Fibroblast of villous mesenchyme (primary cell): ENCODE measurements around the gene TMEM60. TPM values are rescaled to one million over a fixed set of nuclear protein-coding genes. Genes with fewer than 3 reads are reported as not detected.

Experiments
- DNase-seq: peaks from one replicate; pipeline ENCODE4 v3.0.0-alpha.2; 2010; ENCODE audit warnings: low read depth
- H3K4me3 ChIP-seq: 2 replicates; pipeline ENCODE4 v1.5.1; 2011; ENCODE audit warnings: low read depth, mild to moderate bottlenecking, low read length
- CTCF ChIP-seq: IDR thresholded peaks from 2 replicates; pipeline ENCODE4 v1.5.1; 2012; ENCODE audit warnings: low read depth, mild to moderate bottlenecking, low read length; ENCODE audit not compliant: insufficient read depth
- total RNA-seq: library from RNA; depleted of rRNA; stranded (reverse); fragments of >200 nt; gene quantifications from 2 replicates; pipeline ENCODE4 v1.2.3, GENCODE V29; 2012

The TMEM60 gene
- total RNA-seq, 1 donor: 30.2 TPM

DNA sequence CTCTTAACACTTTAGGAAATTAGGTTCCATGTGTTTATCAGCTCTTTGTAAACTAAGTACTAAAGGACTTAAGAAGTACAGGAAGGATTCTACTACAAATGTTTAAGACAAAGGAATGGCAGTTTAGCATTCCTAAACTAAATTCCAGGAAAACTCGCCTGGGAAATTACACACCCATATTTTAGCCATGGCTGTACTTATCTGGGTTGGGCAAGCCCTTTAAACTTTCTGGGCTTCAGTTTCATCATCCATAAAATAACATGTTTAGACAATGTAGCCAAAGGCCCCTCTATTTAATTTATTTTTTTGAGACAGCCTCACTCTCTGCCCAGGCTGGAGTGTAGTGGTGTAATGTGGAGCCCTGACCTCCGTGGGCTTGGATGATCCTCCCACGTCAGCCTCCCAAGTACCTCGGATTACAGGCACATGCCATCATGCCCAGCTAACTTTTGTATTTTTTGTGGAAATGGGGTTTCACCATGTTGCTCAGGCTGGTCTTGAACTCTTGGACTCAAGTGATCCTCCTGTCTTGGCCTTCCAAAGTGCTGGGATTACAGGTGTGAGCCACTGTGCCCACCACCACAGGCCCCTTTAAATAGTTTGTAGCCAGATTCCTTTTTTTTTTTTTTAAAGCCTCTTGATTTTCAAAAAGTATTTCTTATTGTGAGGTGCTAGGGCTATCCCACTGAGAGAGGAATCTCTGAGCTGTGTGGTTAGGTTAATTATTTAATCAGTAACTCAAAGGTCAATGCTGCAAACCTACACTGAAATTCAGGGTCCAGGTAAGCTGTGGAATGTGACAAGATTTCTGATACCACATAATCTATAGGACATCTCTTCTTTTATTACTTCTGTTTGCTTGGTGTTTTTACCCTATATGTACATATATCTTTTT is 32.1 kb downstream of the TMEM60 start:
- no peak for TF ChIP-seq CTCF
- peak; percentile 80 for DNase-seq

GRCh38 chr7:77765481-77765880 is 32.8 kb downstream of the TMEM60 start:
- H3K4me3 ChIP-seq: no peak overlapping the region
- no peak for DNase-seq

More for the DNA sequence above, 32.1 kb downstream of the TMEM60 start:
- no peak overlapping the region for H3K4me3 ChIP-seq

GRCh38 chr7:77760809-77761453 is 37.3 kb downstream of the TMEM60 start:
- no peak for TF ChIP-seq CTCF
- no peak for DNase-seq
- H3K4me3 ChIP-seq: no peak overlapping the region

More at GRCh38 chr7:77765481-77765880, 32.8 kb downstream of the TMEM60 start:
- TF ChIP-seq CTCF: no peak

DNA sequence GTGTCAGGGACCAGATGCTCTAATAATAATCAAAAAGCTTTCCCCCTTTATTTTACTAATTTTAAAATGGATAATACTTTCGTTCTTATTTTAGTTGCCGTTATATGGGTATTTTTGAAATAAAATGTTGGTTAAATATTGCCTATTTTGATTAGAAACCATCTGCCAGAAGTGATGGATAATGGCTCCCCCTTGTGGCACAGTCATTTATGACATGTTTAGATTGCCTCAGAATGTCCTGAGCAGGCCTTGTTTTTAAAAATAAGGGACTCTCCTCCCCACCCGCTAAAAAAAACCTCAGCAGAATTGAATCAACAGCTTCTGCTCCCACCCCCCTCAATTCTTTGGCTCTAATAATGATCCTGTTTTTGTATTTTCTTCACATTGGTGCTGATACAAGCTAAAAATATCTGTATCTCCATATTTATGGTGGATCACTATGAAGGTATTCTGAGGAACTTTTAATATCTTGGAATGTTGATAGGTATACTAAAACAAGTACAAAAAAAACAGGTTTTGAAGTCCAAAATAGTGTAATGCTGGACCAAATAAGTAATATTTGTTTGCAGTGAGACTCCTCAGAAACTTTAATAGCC is 38.8 kb downstream of the TMEM60 start:
- H3K4me3 ChIP-seq: no peak overlapping the region
- peak; percentile 71 for TF ChIP-seq CTCF
- peak; percentile 83 for DNase-seq

GRCh38 chr7:77757589-77757988 is 40.6 kb downstream of the TMEM60 start:
- H3K4me3 ChIP-seq: no peak overlapping the region
- no peak for DNase-seq
- TF ChIP-seq CTCF: no peak

GRCh38 chr7:77753173-77753572 is 45.1 kb downstream of the TMEM60 start:
- no peak for TF ChIP-seq CTCF
- DNase-seq: no peak
- H3K4me3 ChIP-seq: no peak overlapping the region
